ENCODE measurements around the gene PRDM10. TPM values are rescaled to one million over a fixed set of nuclear protein-coding genes. Genes with fewer than 3 reads are reported as not detected.
A peak's percentile ranks its signal among the peaks of the same experiment; 100 is the strongest.

The PRDM10 gene
- total and polyA plus RNA-seq, 10 of the 15 experiments (the other 5 are each of a cell fraction or from before 2014, with no cell fraction given) = 0.93 to 6.2 (median 4.1) TPM

DNA sequence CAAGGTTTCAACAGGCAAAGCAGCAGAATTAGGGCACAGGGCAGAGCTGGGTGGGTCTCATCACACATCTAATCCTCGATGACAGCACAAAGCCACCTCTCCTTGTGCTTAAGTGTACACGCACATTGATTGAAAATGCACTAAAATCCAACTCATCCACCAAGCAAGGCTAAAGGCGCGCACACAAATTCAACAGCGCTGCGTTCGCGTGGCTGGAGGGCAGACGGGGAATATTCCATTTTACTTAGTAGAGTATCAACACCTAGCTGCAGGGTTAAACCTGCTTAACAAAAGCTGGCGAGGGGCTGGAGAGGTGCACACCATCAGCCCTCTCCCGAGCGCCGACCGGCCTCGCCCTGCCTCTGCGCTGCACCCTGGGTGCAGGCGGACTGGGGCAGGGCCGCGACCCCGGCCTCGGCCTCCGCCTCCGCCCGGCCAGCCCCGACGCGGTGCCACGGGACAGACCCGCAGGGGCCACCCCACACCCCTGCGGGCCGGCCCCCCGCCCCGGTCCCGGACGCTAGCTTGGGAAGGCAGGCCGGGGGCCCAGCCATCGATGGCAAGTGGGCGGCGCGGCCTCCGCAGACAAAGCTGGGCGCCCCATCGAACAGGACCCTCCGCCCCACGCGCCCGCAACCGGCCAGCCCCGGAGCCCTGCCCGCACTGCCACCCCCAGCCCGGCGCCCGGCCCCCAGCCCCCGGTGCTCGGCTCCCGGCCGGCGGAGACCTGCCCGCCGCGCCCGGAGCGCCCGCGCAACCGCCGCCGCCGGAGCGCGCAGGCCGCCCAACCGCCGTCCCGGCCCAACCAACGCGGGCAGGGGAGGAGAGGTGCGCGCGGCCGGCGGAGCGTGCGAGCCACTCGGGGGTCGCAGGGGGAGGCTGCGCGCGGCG is 929 bp downstream of the PRDM10 start:
- Histone ChIP-seq H3K27me3 (replicated peaks in 1 of 2; ENCODE audit: control insufficient read depth in 2 of 2, insufficient read depth in 2 of 2, low read length in 1 of 2) (no peaks in the 10 kb centered on the region), H3K9me3 (replicated peaks; ENCODE audit: control insufficient read depth, insufficient read depth, low read length) (no peaks in the 10 kb centered on the region), H3K27ac (ENCODE audit: control insufficient read depth, insufficient read depth) (peak overlapping the region; percentile 100), H3K4me1 (ENCODE audit: control insufficient read depth, insufficient read depth, low read length) (0 out of 2 replicates have a peak, but pooled peaks cover 6% of the 10 kb centered on the region), H3K9ac (ENCODE audit: control insufficient read depth, insufficient read depth, low read length) (peak overlapping the region; percentile 94), H4K20me1 (ENCODE audit: control insufficient read depth, insufficient read depth) (no peaks in the 10 kb centered on the region), H2AFZ (ENCODE audit: control insufficient read depth, low read depth, low read length) (peak overlapping the region; percentile 100), H3K79me2 (ENCODE audit: control insufficient read depth, insufficient read depth, low read length) (peaks cover 20% of the 10 kb centered on the region), H3K4me3 (peak overlapping the region; percentile 86), H3K4me2 (ENCODE audit: control insufficient read depth, insufficient read depth) (peak overlapping the region; percentile 93), H3K36me3 (ENCODE audit: control insufficient read depth in 2 of 2, insufficient read depth in 2 of 2, low read length in 1 of 2) (no peaks in the 10 kb centered on the region; a peak in 1 of 4 replicates)
- ChIA-PET RAD21 (ENCODE audit: unreplicated experiment) (interaction anchor here (1.1 to 3.8 kb wide), 4 partner anchors 28 to 130 kb away, joined by 3 to 41 read pairs (median 9); no protein-coding TSS in a partner anchor), CTCF (interaction anchor here (1.4 to 4.1 kb wide), 3 partner anchors 130 to 145 kb away, joined by 4 to 36 read pairs (median 4); no protein-coding TSS in a partner anchor), POLR2A (interaction anchor here (0.5 to 1.2 kb wide), 5 partner anchors 10 to 150 kb away, joined by 3 to 4 read pairs (median 4); no protein-coding TSS in a partner anchor), SMC1A (ENCODE audit: uncharacterized antibody, unreplicated experiment) (interaction anchor here (0.6 to 2.7 kb wide), 5 partner anchors 12 to 1454 kb away, joined by 3 to 23 read pairs (median 3); no protein-coding TSS in a partner anchor)
- ATAC-seq (peak; percentile 31), FAIRE-seq (no peak), DNase-seq (ENCODE audit: low read depth, low spot score) (no peak)
- intact Hi-C loops (cut with micrococcal nuclease; ENCODE audit: unreplicated experiment) = loop anchor here (1.0 to 5.0 kb wide), 4 partner anchors 68 to 729 kb away; partner anchors contain the start of gene APLP2
- in situ Hi-C loops (cut with MboI) = no loop called here
- WGBS (ENCODE audit: insufficient coverage, insufficient replicate concordance, low lambda C conversion rate, missing lambda C conversion rate) = under 1% methylated on average over 76 of the region's 90 CpGs
- no TSS peak for BruUV-seq (replicated peaks)
- TF ChIP-seq GATAD2B (conservative IDR thresholded peaks at IDR 0.05; ENCODE audit: low read depth) (no peak), STAT3 (IDR thresholded peaks at IDR 0.05; ENCODE audit: low read depth, low read length) (no peak), POLR2AphosphoS5 (IDR thresholded peaks at IDR 0.05; ENCODE audit: low read length) (no peak), CBFB (IDR thresholded peaks at IDR 0.05; ENCODE audit: low read depth) (no peak), ZNF24 (IDR thresholded peaks at IDR 0.05) (no peak), KDM1A (IDR thresholded peaks at IDR 0.05; ENCODE audit: borderline replicate concordance) (no peak), SIX5 (IDR thresholded peaks at IDR 0.05; ENCODE audit: low read depth, low read length, severe bottlenecking) (no peak), ZNF622 (IDR thresholded peaks at IDR 0.05) (no peak), PAX5 (IDR thresholded peaks at IDR 0.05; ENCODE audit: borderline replicate concordance, low read depth, low read length) (no peak), YY1 (IDR thresholded peaks at IDR 0.05; ENCODE audit: low read depth, low read length) (no peak), CHD1 (IDR thresholded peaks at IDR 0.05; ENCODE audit: low read depth, low read length) (no peak), BACH1 (IDR thresholded peaks at IDR 0.05; ENCODE audit: borderline replicate concordance) (peak; percentile 13), PML (IDR thresholded peaks at IDR 0.05; ENCODE audit: low read length) (no peak), IRF4 (IDR thresholded peaks at IDR 0.05; ENCODE audit: low read depth, low read length) (no peak), NBN (IDR thresholded peaks at IDR 0.05) (no peak), NR2F1 (conservative IDR thresholded peaks at IDR 0.05) (0 out of 2 replicates have a peak, but pooled peaks have one; percentile 75)
- TF ChIP-seq, protein P1, sequence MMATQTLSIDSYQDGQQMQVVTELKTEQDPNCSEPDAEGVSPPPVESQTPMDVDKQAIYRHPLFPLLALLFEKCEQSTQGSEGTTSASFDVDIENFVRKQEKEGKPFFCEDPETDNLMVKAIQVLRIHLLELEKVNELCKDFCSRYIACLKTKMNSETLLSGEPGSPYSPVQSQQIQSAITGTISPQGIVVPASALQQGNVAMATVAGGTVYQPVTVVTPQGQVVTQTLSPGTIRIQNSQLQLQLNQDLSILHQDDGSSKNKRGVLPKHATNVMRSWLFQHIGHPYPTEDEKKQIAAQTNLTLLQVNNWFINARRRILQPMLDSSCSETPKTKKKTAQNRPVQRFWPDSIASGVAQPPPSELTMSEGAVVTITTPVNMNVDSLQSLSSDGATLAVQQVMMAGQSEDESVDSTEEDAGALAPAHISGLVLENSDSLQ (IDR thresholded peaks at IDR 0.05) = no peak
- TF ChIP-seq, protein P2, sequence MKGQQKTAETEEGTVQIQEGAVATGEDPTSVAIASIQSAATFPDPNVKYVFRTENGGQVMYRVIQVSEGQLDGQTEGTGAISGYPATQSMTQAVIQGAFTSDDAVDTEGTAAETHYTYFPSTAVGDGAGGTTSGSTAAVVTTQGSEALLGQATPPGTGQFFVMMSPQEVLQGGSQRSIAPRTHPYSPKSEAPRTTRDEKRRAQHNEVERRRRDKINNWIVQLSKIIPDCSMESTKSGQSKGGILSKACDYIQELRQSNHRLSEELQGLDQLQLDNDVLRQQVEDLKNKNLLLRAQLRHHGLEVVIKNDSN (IDR thresholded peaks at IDR 0.05; ENCODE audit: borderline replicate concordance, extremely low read length, insufficient read depth, low read depth, low read length) = no peak
- TF ChIP-seq, protein P3, sequence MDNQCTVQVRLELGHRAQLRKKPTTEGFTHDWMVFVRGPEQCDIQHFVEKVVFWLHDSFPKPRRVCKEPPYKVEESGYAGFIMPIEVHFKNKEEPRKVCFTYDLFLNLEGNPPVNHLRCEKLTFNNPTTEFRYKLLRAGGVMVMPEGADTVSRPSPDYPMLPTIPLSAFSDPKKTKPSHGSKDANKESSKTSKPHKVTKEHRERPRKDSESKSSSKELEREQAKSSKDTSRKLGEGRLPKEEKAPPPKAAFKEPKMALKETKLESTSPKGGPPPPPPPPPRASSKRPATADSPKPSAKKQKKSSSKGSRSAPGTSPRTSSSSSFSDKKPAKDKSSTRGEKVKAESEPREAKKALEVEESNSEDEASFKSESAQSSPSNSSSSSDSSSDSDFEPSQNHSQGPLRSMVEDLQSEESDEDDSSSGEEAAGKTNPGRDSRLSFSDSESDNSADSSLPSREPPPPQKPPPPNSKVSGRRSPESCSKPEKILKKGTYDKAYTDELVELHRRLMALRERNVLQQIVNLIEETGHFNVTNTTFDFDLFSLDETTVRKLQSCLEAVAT (IDR thresholded peaks at IDR 0.05) = no peak

Data from GM12878 (cell line).